Stimulated activated CD4-positive, alpha-beta T cell treated with anti-CD3 and anti-CD28 coated beads, TNF-alpha, amount 100 ng/mL, for 24 hours (primary cell): ENCODE data around the gene ASB18.

Source experiments
- DNase-seq, 3 experiments: peaks; one replicate each; pipeline ENCODE4 v3.0.0-alpha.2; 2020; ENCODE audit warnings: low read depth in 3 of 3

ASB18 gene

GRCh38 chr2:236241181-236242056, 22.8 kb downstream of the ASB18 start:
- no peak for DNase-seq

- no peak for DNase-seq
Measured at GRCh38 chr2:236240228-236240990, 23.8 kb downstream of the ASB18 start.

GRCh38 chr2:236239276-236240065, 24.7 kb downstream of the ASB18 start:
- DNase-seq = no peak

GRCh38 chr2:236238751-236239150, 25.5 kb downstream of the ASB18 start:
- no peak for DNase-seq

- no peak for DNase-seq
Measured at GRCh38 chr2:236237468-236238190, 26.6 kb downstream of the ASB18 start.

GRCh38 chr2:236236559-236237452, 27.4 kb downstream of the ASB18 start:
- no peak for DNase-seq

GRCh38 chr2:236229186-236229585, 35.0 kb downstream of the ASB18 start:
- no peak for DNase-seq

- no peak for DNase-seq
Measured at GRCh38 chr2:236223675-236224074, 40.5 kb downstream of the ASB18 start.

GRCh38 chr2:236221798-236222197, 42.4 kb downstream of the ASB18 start:
- no peak for DNase-seq

GRCh38 chr2:236219411-236219810, 44.8 kb downstream of the ASB18 start:
- DNase-seq = no peak

GRCh38 chr2:236217926-236218325, 46.3 kb downstream of the ASB18 start:
- no peak for DNase-seq

- no peak for DNase-seq
Measured at GRCh38 chr2:236216711-236217110, 47.5 kb downstream of the ASB18 start.

- no peak for DNase-seq
Measured at GRCh38 chr2:236215761-236216333, 48.4 kb downstream of the ASB18 start.

GRCh38 chr2:236215196-236215595, 49.0 kb downstream of the ASB18 start:
- no peak for DNase-seq

- no peak for DNase-seq
Measured at GRCh38 chr2:236214376-236214995, 49.7 kb downstream of the ASB18 start.

- DNase-seq = no peak
Measured at GRCh38 chr2:236211296-236211695, 52.9 kb downstream of the ASB18 start.

- no peak for DNase-seq
Measured at GRCh38 chr2:236210536-236210935, 53.7 kb downstream of the ASB18 start.

- no peak for DNase-seq
Measured at GRCh38 chr2:236209996-236210395, 54.2 kb downstream of the ASB18 start.

GRCh38 chr2:236209535-236209934, 54.7 kb downstream of the ASB18 start:
- no peak for DNase-seq
